Activated CD4-positive, CD25-positive, alpha-beta regulatory T cell treated with anti-CD3 and anti-CD28 coated beads, Interleukin-2, amount 50 U/mL, for 16 hours (primary cell): ENCODE measurements around the gene DMRT2.

ENCODE experiments used
- DNase-seq: peaks from one replicate; pipeline ENCODE4 v3.0.0-alpha.2; 2020; ENCODE audit warnings: low read depth, low spot score

The DMRT2 gene

DNA sequence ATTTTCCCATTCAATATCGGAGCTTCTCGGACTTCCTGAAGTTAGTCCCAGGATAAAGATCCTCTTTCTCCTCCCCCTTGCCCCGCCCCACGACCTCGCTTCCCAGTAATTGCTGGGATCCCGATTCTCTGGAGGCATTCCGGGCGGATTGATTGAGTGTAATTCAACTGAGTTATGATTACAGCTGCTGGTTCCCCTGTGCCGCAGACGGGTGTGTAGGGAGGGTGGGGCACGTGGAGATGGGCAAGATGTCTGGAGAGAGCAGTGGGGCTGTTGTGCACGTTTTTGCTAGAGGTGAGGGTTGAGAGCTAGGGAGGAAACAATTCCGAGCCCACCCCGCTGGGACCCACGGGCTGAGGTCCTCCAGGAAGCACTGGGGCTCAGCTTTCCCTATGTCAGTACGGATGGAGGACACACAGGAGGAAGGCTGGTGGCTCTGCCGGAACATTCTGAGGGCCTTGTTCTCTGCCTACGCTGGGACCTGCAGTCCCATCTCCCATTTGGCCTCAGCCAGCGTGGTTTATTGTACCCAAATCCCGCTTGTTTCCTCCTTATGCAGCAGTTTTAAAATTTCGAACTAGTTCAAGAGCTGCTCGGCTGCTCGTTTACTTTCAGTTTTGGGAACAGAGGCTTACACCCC, 2.4 kb upstream of the DMRT2 start:
- no peak for DNase-seq

DNA sequence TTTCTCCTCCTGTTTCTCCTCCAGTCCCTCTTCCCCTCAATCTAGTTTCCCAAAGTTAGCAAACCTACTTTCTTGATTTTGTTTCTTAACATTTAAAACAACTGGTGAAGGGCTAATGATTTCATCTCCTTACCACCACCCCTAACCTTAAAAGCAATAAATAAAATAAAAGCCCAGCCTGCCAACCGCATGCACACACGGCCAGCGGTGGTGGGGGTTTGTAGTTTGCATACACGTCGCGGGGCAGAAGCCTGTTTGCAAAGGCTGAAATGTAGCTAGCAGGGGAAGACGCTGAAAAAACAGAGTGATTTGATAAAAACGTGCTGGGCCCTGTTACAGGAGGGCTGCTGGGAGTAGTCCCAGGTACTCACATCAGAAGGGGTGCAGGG, 1.9 kb upstream of the DMRT2 start:
- no peak for DNase-seq

- DNase-seq: no peak
These were observed 1.3 kb upstream of the DMRT2 start for GRCh38 chr9:1048811-1049210.

GRCh38 chr9:1049641-1050040, 516 bp upstream of the DMRT2 start:
- no peak for DNase-seq

DNA sequence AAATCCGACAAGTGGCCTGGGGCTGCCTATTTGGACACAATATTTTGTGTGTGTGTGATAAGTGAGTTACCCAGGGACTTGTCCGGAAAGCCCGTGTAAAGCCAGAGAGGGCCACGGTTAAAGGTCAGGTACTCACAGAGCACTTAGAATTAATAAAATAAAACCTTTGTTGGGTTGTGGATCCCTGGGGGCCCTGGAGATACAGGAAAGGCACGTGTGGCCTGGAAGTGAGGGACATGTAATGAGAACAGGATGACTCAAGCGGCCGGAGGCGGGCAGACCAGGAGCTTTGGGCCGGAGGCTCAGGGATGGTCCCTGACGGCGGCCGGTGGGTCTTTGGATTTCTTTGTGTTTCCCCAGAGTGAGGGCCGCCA, 1.0 kb downstream of the DMRT2 start:
- DNase-seq: no peak

- DNase-seq: no peak
These were observed 1.6 kb downstream of the DMRT2 start for GRCh38 chr9:1051584-1052275.

- DNase-seq: no peak
These were observed 2.5 kb downstream of the DMRT2 start for GRCh38 chr9:1052365-1053281.

DNA sequence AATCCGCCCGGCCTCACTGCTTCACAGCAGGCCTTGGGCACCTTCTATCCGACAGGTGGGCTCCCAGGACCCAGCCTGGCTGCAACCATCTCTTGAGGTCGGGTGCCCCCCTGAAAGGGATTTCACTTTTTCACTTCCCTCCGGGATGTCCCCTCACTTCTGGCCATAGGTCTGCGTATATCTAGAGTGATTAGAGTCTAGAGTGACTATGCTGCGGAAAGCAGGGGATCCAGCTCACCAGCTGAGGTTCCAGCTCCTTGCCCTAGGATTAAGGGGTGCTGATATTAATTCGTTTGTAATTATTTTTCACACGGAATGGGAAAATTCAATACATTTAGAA, 3.1 kb downstream of the DMRT2 start:
- no peak for DNase-seq

GRCh38 chr9:1053986-1054425, 3.8 kb downstream of the DMRT2 start:
- no peak for DNase-seq

DNA sequence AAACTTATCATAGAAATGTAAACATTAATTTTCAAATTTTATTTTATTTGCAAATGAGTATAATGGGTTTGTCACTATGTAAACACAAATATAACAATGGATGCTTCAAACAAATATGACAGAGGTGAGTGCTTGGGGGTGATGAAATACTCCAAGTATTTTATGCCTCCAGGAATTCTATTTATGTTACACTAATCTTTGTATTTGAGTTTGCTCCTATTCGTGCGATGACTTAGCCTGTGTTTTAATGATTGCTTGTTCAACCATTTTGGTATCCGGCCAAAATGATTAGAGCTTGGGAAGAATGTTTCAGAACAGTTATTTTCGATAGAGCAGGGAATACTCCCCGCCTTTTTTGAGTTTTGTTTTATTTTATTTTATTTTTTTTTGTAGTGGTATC, 5.0 kb downstream of the DMRT2 start:
- no peak for DNase-seq

DNA sequence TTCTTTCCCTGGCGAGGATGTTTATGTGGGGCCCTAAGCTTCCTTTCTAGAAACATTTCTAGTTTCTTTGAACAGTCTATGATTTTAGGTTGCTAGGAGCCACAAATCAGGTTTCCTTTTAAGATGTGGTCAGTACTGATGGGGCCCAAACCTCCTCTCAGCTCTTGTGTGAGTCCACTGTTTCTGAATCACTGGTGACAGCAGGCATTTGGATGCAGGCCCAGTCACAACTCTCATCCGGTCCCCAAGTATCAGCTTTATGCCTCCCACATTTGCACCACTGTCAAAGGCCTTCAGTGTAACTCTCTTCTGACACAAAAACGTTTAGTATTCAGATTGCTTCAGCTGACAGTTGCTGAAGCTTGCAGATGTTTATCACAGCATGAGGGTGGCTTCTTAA, 7.8 kb downstream of the DMRT2 start:
- no peak for DNase-seq

GRCh38 chr9:1058826-1059487, 8.8 kb downstream of the DMRT2 start:
- DNase-seq: no peak

DNA sequence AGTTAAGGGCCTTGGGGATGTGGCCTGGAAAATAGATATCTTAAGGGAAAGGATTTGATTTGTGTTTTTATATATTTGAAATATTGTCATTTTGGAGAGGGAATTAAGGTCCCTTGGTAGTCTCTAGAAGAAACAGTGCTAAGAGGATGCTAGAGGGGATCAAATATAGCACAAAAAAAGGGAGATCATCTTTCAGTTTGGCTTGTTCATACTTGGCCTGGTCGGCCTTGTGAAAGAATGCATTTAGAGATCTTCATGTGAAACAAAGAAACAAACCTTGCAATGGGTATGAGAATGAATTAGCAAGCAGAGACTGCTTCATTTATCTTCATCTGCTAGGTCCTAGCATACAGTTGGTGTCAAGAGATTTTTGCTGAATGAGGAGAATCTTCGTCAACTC, 15.0 kb downstream of the DMRT2 start:
- DNase-seq: no peak

DNA sequence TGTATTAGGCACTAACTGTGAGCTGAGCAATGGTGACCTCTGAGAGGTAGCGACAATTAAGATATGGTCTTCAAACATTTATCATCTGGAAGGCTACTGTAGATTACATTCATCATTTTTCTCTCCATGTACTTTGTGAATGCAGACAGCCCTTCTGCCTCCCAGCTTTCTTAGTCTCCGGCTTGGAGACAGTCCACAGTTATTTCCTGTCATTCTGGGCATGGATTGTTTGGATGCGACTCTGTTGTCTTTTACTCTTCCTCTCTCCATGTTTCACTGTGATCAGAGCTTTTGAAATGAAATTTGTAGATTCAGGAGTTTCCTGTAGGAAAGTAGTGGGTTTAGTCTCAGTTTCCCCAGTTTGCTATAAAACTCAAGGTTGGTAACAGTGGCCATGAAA, 20.5 kb downstream of the DMRT2 start:
- DNase-seq: no peak

- no peak for DNase-seq
These were observed 21.6 kb downstream of the DMRT2 start for GRCh38 chr9:1071730-1072129.

DNA sequence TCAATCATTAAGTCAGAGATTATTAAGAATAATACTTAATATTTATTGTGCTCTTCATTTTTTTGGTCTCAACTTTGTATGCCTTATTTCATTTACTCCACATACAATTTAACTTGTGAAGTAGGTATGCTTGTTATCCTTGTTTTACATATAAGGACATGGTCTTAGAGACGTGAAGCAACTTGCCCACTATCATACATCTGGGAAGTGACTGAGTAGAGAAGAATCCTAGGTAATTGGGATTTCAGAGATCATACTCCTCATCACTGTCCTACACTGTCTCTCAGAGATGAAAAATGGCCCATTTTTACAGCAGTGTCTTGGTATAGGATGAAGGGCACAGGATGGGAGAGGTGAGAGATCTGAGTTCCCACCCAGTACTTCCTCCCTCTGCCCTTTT, 23.3 kb downstream of the DMRT2 start:
- no peak for DNase-seq

- no peak for DNase-seq
These were observed 27.5 kb downstream of the DMRT2 start for GRCh38 chr9:1077616-1078015.

DNA sequence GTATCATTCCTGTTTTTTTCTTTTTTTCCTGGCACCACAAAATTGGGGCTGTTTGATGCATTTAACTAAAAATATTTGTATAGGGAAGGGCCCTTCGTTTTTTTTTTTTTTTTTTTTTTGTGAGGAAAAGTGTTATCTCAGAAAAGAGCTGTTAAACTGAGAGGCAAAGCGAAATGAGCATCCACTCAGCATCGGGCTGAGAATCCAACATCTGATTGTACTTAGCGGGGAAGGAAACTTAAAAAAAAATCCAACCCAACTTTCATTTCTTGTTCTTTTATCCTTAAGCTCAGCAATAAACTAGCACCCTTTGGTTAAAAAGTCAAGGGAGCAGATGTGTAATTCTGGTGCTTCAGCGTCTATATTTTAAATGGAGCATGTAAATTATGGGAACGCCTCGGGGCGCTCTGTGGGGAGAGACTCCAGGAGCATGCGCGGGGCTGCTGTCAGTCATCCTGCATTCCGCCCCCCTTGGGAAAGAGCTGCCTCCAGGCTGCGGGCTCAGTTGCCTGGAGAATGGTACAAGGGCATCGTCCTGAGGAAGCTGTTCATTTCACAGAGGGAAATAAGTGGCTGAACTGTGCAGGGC, 33.3 kb downstream of the DMRT2 start:
- no peak for DNase-seq

- DNase-seq: no peak
These were observed 34.9 kb downstream of the DMRT2 start for GRCh38 chr9:1085086-1085485.

DNA sequence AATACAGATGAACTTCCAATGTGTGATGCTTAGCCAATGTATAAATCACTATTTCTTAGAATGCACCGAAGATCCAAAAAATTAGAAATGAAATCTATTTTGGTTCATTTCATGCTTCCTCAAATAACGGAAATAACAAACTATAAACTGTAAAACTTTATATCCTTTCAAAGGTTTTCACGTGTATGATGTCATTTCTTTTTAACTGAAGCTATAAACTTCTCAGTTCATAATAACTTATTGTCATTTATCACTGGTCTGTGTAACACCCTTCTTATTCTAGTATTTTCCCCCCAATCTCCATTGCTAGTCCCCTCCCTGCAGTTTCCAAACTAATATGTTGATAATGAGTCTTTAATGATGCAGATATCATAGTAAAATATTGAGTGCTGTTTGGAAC, 36.4 kb downstream of the DMRT2 start:
- no peak for DNase-seq

GRCh38 chr9:1087120-1087881, 37.1 kb downstream of the DMRT2 start:
- no peak for DNase-seq
